RWPE1 (cell line): ENCODE data around the gene TMPRSS11E.
"Not testable (repeated sequence)": the region's sequence is repeated elsewhere in the genome, so short reads cannot be mapped to it uniquely, and the experiment has no call there.

ENCODE experiments used
- CTCF ChIA-PET: fragments of 350-600 bp; sonication (Branson Sonifier 250); formaldehyde crosslinking; extraction: SDS; loops from one replicate; lab custom pipeline; 2021; lab: Yijun Ruan, JAX
- POLR2A ChIA-PET: fragments of 400-600 bp; formaldehyde crosslinking; extraction: SDS; loops from one replicate; lab custom pipeline; 2020; ENCODE audit warnings: antibody characterized with exemption; ENCODE audit not compliant: low non-redundant PET; lab: Yijun Ruan, JAX
- DNase-seq: peaks from one replicate; pipeline ENCODE4 v3.0.0; 2012; ENCODE audit warnings: low spot score
- H3K27ac ChIP-seq: fragments of 450-650 bp; 2 replicates; pipeline ENCODE4 v1.5.1; 2017
- CTCF ChIP-seq: fragments of 450-650 bp; conservative IDR thresholded peaks from 2 replicates; pipeline ENCODE4 v1.5.1; 2017; ENCODE audit warnings: low read depth, mild to moderate bottlenecking

TMPRSS11E gene

GRCh38 chr4:68535974-68536373 is 88.7 kb downstream of the TMPRSS11E start:
- H3K27ac ChIP-seq: no peak overlapping the region
- POLR2A ChIA-PET: no interaction called here
- CTCF ChIA-PET: no interaction called here
- DNase-seq: no peak
- no peak for TF ChIP-seq CTCF

- ChIA-PET CTCF (no interaction called here), POLR2A (no interaction called here)
- no peak overlapping the region for H3K27ac ChIP-seq
- no peak for DNase-seq
- no peak for TF ChIP-seq CTCF
Measured at GRCh38 chr4:68536375-68536774, 89.1 kb downstream of the TMPRSS11E start.

- CTCF ChIA-PET, DNase-seq, POLR2A ChIA-PET, H3K27ac ChIP-seq: not testable (repeated sequence)
Measured at GRCh38 chr4:68542742-68543141, 95.5 kb downstream of the TMPRSS11E start.
